CD4-positive, alpha-beta T cell treated with Interleukin-15 for 1 hour (primary cell): ENCODE measurements around the gene MBLAC1.

Source experiments
- DNase-seq: peaks from one replicate; pipeline ENCODE4 v3.0.0-alpha.2; 2020

The MBLAC1 gene, protein sequence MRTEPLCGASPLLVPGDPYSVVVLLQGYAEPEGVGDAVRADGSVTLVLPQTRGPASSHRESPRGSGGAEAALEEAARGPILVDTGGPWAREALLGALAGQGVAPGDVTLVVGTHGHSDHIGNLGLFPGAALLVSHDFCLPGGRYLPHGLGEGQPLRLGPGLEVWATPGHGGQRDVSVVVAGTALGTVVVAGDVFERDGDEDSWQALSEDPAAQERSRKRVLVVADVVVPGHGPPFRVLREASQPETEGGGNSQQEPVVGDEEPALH

DNA sequence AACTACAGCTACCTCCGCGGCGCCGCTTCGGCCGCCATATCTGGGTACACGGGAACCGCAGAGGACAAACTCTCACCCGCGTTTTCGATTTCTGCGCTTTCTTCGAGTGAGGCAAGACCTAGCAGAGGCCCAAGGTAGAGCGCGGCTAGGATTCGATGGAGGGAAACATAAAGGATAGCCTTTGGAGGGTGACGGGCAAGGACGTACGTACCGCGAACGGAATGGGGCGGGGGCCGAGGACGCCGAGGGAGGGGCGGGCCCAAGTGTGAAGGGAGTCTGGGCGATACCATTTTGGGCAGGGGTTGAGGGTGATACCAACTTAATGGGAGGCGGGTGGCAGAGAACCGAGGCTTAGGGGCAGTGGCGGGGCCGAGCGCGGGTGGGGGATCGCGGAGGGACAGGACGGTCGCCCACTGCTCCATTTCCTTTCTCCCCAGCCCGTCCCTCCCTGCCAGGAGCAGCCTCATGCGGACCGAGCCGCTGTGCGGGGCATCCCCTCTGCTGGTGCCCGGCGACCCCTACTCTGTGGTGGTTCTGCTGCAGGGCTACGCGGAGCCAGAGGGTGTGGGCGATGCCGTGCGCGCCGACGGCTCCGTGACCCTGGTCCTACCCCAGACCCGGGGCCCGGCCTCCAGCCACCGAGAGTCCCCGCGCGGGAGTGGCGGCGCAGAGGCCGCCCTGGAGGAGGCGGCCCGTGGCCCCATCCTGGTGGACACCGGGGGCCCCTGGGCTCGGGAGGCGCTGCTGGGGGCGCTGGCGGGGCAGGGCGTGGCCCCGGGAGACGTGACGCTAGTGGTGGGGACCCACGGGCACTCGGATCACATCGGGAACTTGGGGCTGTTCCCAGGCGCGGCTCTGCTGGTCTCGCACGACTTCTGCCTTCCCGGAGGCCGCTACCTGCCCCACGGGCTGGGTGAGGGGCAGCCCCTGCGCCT, at the start of gene MBLAC1:
MBLAC1 (plus strand) TSS at position 37 of the 935 bp plus-strand sequence; CDS start at position 466, 429 bp downstream.
- peak; percentile 87 for DNase-seq

DNA sequence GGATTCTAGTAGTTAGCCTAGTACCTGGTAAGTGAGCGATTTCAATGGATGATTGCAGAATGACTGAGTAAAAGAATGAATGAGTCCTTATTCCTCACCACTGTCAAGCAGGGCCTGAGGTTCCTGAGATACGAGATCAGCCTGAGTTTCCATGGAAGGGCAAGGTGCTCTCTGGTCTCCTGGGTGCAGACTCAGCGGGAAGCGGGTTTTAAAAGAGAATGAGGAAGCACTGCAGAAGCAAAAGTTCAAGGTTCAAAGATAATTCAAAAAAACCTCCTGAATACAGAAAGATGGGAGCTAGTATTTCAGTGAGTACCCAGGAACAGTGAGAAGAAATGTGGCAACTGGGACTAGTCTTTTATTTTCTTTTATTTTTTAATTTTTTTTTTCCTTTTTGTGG, 49.6 kb upstream of the MBLAC1 start:
- DNase-seq, result no peak

DNA sequence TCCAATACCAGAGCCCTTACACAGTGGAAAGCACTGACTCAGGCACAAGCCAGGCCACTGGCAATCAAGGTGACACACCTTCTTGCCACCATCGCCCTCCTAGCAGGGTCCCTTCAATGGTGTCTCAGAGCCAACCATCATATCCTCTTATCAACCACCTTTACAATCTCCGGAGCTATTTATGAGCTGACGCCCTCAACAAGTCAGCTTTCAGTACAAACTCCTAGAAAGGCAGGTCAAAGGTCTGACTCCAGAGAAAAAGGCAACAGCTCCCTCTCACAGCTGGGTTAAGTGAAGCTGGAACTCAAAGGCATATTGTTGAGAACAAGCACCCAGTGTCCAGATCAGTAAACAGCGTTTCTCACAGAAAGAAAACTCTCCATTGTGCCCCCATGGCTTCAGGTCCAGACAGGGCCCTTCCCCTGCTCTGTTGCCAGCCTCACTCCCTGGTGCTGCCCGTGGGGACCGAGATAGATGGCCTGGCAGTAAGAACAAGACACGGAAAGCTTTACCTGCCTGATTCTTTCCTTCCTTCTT, 47.7 kb upstream of the MBLAC1 start:
- DNase-seq, result no peak

DNA sequence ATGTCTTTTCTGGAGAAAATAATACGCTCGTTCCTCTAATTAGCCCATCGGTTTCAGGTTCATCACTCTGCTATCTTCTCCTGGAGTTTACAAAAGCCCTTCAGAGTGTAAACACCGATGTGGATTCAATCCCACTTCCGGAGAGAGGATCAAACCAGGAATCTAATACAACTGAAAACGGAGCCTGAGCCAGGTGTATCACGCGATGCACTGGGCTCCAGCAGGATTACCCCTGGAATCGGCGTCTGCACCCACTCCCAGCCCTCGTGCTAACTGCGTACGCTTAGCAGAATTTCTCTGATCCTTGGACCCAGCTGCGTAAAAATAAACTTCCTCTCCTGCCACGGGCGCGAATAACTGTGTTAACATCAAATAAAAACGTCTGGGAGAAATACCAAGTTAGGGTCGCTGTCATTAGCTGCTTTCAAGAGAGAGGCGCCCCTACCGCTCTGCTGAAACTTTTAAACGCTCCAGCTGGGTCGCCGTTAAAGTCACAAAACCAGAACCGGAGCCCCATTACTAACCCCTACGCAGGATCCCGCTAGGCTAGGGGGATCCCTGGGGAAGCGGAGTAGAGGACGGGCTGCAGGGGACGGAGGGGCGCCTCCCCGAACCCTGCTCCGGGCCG, 45.7 kb upstream of the MBLAC1 start:
- no peak for DNase-seq

DNA sequence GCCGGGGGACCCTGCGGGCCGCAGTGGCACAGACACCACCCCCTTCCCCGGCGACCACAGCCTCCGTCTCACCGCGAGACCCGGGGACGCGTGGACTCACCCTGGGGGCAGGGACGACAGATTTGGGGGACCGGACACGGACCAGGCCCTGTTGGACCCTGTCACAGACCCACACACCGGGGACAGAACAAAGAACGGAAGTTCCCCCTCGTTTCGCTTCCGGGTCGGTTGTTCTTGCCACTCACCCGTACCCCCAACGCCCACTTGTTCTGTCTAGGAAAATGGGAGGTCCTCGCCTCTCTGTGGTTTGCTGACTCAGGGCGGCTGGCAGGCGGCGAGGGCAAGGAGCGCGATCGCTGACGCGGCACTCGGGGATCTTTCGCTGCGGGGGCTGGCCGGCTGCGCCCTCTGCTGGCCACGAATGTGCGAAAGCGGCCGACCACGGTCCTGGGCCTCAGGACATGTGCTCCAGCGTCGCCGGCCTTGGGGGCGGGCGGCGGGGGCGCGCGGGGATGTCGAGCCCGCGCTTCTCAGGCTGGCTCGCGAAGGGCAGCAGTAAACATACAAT, 45.1 kb upstream of the MBLAC1 start, which contains the start of gene ZNF3:
ZNF3 (minus strand) TSS at position 189 of the 568 bp plus-strand sequence. CDS start 4,366 bp downstream, outside the sequence.
- DNase-seq, result peak; percentile 99

DNA sequence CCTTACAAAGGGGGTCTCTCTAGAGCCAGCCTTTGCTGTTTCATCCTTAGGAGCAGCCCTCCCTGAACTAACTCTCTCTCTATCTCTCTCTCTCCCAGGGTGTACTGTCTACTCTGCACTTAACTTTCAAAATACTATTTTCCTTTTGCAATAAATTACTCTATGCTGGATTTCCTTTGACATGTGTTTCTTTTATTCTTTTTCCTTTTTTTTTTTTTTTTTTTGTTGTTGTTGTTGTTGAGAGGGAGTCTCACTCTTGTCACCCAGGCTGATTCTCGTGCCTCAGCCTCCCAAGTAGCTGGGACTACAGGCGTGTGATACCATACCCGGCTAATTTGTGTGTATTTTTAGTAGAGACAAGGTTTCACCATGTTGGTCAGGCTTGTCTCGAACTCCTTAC, 43.8 kb upstream of the MBLAC1 start:
- no peak for DNase-seq

DNA sequence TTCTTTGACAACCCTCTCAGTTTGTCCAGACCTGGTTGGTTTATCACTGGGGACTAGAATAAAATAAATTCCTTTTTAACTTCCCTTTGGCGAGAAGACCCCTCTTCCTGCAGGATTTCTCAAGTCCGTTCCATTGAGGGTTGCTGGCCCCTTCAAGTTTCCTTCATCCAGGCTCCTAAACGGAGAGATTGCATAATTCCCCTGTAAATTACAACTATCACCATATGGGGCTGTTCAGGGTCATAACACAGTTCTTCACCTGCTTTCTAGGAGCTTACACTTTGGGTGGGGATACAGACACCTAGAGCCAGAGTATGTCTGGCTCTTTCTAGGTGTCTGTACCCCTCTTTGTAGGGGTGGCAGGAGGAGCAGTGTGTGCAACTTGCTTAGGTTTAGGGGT, 41.3 kb upstream of the MBLAC1 start:
- no peak for DNase-seq

DNA sequence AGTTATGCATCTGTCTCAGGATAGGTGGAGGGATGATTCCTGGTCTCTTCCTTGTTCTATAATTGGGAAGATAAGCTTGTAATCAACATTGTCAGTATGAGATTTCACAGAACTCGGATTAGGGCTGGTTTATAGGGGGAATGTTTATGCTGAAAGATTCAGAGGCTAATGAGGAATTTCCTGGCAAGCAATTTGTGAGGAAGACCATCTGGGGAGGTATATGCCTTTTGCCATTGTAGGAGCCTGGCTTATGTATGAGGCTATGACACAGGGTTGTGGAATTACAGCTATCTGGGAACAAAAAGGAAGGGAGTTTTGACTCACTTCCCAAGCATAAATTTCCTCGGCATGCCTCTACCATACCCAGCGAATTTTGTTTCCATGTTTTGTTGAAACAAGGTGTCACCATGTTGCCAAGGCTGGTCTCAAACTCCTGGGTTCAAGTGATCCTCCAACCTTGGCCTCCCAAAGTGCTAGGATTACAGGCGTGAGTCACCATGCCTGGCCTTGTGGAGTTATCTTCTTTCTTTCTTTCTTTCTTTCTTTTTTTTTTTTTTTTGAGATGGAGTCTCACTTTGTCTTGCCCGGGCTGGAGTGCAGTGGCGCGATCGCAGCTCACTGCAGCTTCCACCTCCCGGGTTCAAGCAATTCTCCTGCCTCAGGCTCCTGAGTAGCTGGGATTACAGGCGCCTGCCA, 39.6 kb upstream of the MBLAC1 start:
- no peak for DNase-seq

DNA sequence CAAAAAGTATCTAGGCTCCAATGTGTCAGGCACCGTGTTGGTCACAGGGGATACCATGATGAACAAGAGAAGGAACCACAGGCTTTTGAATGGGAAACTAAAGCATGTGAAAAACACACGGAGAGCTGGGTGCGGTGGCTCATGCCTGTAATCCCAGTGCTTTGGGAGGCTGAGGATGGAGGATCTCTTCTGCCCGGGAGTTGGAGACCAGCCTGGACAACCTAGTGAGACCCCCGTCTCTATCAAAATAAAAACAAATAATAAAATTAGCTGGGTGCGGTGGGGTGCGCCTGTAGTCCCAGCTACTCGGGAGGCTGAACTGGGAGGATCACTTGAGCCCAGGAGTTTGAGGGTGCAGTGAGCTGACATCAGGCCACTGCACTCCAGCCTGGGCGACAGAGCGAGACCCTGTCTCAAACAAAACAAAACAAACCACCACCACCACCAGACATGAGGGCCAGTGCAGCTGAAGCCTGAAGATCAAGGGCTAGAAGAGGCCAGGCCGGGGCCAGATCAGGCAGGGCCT, 38.6 kb upstream of the MBLAC1 start:
- no peak for DNase-seq

DNA sequence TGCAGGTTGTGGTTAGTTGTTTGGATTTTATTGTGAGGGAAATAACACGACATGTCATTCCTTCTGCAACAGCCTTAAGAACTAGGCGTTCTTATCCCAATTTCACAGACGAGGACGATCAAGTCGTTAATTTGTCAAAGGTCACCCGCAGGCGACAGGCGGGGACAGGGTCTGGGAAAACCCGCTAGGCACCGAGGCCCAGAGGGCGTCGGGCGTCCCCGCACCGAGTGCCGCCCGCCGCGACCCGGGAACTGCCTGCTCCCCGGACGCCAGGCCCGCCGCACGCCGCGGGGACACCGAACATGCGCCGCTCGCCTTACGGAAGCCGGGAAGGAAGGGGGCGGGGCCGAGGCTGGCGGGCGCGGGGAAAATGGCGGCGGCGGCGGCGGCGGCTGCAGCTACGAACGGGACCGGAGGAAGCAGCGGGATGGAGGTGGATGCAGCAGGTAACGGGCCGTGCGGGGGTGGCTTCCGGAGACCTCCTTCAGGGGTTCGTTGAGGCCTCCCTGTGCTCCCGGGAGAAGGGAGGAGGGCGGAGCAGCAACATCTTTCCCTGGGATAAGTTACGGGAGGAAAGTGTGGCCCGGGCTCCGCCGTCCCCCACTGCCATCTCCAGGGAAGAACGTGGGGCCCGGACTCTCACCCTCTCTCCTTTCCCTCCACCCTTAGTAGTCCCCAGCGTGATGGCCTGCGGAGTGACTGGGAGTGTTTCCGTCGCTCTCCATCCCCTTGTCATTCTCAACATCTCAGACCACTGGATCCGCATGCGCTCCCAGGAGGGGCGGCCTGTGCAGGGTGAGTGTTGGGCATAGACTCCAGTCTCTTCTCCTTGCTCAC, 37.9 kb upstream of the MBLAC1 start, which contains the start of gene COPS6:
COPS6 (plus strand) TSS at position 349 of the 837 bp plus-strand sequence; CDS start at position 371, 22 bp downstream.
- peak; percentile 78 for DNase-seq

DNA sequence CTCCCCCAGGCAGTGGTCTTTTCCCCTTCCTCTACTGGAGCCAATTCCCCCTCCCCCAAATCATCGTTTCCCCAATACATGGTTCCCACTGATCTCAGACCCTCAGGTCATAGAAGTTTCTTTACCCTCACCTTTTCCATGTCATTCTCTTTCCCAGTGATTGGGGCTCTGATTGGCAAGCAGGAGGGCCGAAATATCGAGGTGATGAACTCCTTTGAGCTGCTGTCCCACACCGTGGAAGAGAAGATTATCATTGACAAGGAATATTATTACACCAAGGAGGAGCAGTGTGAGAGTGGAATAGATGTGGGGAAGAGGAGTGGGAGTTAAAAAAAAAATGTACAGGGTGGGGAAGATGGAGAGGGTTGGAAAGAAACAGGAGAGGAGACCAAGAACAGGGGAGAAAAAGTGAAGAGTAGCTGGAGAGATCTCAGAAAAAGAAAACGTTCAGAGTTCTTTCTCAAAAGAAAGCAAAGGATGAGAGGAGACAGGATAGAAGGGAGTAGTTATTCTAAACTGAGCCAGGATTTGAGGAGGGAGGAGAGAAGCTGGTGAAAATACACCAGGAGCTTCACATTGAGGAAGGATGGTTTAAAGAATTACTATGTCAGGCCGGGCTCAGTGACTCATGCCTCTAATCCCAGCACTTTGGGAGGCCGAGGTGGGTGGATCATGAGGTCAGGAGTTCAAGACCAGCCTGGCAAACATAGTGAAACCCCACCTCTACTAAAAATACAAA, 37.1 kb upstream of the MBLAC1 start:
- DNase-seq, result no peak

DNA sequence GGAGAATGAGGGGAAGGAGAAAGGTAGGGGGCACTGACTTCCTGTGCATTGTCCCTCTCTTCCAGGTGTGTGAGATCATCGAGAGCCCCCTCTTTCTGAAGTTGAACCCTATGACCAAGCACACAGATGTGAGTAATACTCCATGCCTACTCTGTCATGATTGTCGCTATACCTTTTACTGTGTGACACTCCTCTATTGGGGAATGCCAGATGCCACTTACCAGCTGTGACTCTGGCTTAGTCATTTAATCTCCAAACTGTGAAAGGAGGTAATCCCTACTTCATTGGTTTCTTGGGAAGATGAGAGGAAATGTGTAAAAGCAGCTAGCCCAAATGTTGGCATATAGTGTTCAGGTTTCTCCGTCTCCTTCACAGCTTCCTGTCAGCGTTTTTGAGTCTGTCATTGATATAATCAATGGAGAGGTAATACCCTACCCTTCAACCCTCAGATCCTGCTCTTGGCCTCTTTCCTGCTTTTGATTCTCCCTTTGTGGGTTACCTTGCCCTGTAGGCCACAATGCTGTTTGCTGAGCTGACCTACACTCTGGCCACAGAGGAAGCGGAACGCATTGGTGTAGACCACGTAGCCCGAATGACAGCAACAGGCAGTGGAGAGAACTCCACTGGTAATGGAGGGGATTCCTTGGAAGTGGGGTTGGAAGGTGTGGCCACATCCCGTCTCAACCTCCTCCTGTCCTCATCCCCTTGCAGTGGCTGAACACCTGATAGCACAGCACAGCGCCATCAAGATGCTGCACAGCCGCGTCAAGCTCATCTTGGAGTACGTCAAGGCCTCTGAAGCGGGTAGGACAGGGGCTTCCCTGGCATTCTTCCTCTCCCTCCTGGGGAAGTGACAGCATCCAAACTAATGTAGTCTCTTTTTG, 36.0 kb upstream of the MBLAC1 start:
- no peak for DNase-seq

DNA sequence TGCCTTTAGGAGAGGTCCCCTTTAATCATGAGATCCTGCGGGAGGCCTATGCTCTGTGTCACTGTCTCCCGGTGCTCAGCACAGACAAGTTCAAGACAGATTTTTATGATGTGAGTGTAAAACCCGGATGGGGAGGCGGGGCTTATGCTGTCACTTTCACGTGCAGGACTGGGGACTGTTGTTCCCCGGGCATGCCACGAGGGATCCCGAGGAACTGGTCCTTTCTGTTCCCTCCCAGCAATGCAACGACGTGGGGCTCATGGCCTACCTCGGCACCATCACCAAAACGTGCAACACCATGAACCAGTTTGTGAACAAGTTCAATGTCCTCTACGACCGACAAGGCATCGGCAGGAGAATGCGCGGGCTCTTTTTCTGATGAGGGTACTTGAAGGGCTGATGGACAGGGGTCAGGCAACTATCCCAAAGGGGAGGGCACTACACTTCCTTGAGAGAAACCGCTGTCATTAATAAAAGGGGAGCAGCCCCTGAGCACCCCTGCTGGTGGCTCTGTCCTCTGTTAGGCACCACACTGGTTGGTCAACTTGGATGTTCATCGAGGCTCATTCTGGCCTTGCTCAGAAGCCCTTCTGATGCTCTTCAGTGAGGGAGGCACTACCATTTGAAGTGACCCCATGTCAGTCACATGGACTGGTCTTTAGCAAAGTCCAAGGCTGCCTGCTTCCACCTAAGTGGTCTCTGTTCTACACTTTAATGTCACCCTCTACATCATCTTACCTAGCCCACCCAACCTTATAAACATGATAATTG, 35.2 kb upstream of the MBLAC1 start:
- no peak for DNase-seq

DNA sequence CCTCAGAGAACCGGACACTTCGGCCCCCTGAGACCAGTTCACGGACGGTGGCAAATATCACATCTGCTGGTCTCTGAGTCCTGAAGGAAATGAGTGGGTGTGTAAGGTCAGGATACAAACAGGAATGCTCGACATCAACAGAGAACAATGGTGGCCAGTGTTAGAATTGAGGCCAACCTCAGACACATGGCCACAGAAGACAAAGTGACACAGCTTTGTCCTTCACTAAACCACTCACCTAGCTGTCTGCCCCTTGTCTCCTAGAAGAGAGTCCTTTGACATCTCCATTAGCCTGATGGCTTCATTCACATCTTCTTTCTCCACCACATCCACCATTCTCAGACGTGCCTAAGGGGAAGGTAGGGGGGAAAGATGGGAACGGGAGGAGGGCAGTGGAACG, 33.7 kb upstream of the MBLAC1 start:
- DNase-seq, result no peak

DNA sequence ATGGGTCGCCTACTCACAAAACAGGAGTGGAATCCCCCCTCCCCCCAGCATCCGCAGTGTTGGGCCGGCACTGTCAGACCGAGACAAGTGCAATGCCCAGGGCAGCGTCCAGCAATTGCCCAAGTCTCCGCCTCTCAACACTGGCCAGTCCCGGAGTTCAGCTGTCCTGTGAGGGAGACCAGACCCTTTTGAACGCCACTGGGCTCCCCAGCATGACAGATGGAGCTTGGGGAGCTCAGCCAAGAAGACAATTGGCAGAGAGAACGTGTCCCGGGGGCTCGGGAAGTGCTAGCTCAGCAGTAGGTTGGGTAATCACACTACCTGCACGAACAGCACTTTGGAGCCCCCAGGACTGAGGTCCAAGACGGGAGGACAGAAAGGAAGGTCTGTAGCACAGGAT, 33.3 kb upstream of the MBLAC1 start:
- DNase-seq, result no peak

DNA sequence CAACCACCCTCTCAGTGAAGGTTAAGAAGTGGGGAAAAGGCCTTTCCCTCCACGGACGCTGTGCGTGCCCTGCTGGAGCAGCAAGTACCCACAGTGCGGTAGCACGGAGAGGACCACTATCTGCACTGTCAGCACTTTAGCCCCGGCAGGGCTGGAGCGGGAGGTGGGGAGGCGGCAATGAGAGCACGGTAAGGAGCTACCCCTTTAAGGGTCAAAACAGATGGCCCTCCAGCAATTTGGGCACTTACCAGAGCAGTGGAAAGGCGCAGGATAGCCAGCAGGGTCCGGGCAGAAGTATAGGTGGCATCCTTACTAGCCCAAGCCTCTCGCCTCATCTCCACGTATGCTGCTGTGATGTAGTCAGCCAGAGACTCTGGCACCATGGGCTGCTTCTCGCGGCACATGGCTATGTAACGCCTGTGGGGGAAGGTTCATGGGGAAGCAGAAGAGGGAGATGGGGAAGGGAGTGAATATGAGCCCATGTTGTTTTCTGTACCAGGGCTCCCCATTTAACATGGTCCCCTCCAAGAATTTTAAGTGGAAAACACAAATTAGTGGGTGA, 32.8 kb upstream of the MBLAC1 start:
- DNase-seq, result no peak

DNA sequence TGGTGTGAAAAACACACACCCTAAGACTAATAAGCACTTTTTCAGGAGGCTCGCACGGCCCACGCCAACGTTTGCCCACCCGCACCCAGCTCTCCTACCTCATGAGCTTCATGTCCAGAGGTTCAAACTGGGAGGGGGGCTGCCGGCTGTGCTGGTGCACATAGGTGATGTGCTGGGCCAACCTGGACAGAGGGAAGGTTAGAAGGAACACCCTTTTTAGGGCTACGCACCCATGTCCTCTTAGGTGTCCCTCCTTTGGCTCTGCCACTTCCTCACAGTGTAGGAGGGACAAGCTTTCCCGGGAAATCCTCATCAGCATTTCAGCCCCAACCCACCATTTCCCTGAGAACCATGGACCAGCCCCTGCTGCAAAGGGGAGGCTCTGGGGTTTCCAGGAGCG, 31.5 kb upstream of the MBLAC1 start:
- no peak for DNase-seq

DNA sequence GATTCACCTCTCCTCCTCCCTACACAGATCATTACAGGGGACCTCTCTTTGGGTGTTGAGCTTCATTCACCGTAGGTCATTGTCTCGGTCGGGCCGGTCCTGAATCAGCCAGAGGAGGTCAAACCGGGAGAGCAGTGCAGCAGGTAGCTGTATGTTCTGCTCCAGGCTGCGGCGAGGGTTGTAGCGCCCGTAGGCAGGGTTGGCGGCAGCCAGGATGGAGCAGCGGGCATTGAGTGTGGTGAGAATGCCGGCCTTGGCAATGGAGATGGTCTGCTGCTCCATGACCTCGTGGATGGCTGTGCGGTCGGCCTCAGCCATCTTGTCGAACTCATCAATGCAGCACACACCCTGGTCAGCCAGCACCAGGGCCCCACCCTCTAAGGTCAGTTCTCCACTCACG, 31.1 kb upstream of the MBLAC1 start:
- no peak for DNase-seq
